Measurements from ENCODE around the gene QSOX1.

QSOX1 gene

GRCh38 chr1:180231936-180232335, 77.3 kb downstream of the QSOX1 start:
- Histone ChIP-seq H3K36me3 (ENCODE audit: insufficient read depth, low read length) (no peaks in the 10 kb centered on the region), H3K27ac (ENCODE audit: low read depth, low read length, poor library complexity, severe bottlenecking) (no peak overlapping the region), H3K79me2 (ENCODE audit: insufficient read depth, low read length) (no peaks in the 10 kb centered on the region), H3K9me3 (ENCODE audit: low read length) (no peaks in the 10 kb centered on the region), H2AFZ (ENCODE audit: low read length) (no peak overlapping the region), H3K27me3 (ENCODE audit: insufficient read depth, low read length) (peaks cover 9% of the 10 kb centered on the region; the same call in 1 of the 2 replicates), H3F3A (ENCODE audit: insufficient read depth, low read length) (no peaks in the 10 kb centered on the region; the same call in 1 of the 2 replicates), H3K4me3 (ENCODE audit: low read depth, low read length, poor library complexity, severe bottlenecking) (peak overlapping the region; percentile 73), H3K4me1 (ENCODE audit: insufficient read depth, low read length, severe bottlenecking) (peaks cover 23% of the 10 kb centered on the region), H3K9me2 (ENCODE audit: low read depth, low read length) (no peaks in the 10 kb centered on the region), H3K4me2 (ENCODE audit: low read length) (peak overlapping the region; percentile 94), H4K20me1 (ENCODE audit: insufficient read depth, low read length) (no peaks in the 10 kb centered on the region), H3K9ac (ENCODE audit: low read length) (no peak overlapping the region)
- no peak for TF ChIP-seq EZH2 (IDR thresholded peaks at IDR 0.05; ENCODE audit: borderline replicate concordance, low read length)
- TF ChIP-seq, protein P1, sequence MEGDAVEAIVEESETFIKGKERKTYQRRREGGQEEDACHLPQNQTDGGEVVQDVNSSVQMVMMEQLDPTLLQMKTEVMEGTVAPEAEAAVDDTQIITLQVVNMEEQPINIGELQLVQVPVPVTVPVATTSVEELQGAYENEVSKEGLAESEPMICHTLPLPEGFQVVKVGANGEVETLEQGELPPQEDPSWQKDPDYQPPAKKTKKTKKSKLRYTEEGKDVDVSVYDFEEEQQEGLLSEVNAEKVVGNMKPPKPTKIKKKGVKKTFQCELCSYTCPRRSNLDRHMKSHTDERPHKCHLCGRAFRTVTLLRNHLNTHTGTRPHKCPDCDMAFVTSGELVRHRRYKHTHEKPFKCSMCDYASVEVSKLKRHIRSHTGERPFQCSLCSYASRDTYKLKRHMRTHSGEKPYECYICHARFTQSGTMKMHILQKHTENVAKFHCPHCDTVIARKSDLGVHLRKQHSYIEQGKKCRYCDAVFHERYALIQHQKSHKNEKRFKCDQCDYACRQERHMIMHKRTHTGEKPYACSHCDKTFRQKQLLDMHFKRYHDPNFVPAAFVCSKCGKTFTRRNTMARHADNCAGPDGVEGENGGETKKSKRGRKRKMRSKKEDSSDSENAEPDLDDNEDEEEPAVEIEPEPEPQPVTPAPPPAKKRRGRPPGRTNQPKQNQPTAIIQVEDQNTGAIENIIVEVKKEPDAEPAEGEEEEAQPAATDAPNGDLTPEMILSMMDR (IDR thresholded peaks at IDR 0.05; ENCODE audit: low read length), result no peak

- Histone ChIP-seq H2AFZ (ENCODE audit: low read length) (no peak overlapping the region), H3K9me3 (ENCODE audit: low read length) (no peaks in the 10 kb centered on the region), H3K4me3 (ENCODE audit: low read depth, low read length, poor library complexity, severe bottlenecking) (no peak overlapping the region), H3K9ac (ENCODE audit: low read length) (no peak overlapping the region), H3F3A (ENCODE audit: insufficient read depth, low read length) (no peaks in the 10 kb centered on the region; the same call in 1 of the 2 replicates), H3K9me2 (ENCODE audit: low read depth, low read length) (no peaks in the 10 kb centered on the region), H3K79me2 (ENCODE audit: insufficient read depth, low read length) (no peaks in the 10 kb centered on the region), H3K36me3 (ENCODE audit: insufficient read depth, low read length) (no peaks in the 10 kb centered on the region), H4K20me1 (ENCODE audit: insufficient read depth, low read length) (no peaks in the 10 kb centered on the region), H3K4me1 (ENCODE audit: insufficient read depth, low read length, severe bottlenecking) (peaks cover 23% of the 10 kb centered on the region), H3K27me3 (ENCODE audit: insufficient read depth, low read length) (peaks cover 9% of the 10 kb centered on the region; the same call in 1 of the 2 replicates), H3K27ac (ENCODE audit: low read depth, low read length, poor library complexity, severe bottlenecking) (no peak overlapping the region), H3K4me2 (ENCODE audit: low read length) (no peak overlapping the region)
- TF ChIP-seq, protein P1 (IDR thresholded peaks at IDR 0.05; ENCODE audit: low read length), result no peak
- TF ChIP-seq EZH2 (IDR thresholded peaks at IDR 0.05; ENCODE audit: borderline replicate concordance, low read length), result no peak
Observed at GRCh38 chr1:180232521-180233043, 77.9 kb downstream of the QSOX1 start.

DNA sequence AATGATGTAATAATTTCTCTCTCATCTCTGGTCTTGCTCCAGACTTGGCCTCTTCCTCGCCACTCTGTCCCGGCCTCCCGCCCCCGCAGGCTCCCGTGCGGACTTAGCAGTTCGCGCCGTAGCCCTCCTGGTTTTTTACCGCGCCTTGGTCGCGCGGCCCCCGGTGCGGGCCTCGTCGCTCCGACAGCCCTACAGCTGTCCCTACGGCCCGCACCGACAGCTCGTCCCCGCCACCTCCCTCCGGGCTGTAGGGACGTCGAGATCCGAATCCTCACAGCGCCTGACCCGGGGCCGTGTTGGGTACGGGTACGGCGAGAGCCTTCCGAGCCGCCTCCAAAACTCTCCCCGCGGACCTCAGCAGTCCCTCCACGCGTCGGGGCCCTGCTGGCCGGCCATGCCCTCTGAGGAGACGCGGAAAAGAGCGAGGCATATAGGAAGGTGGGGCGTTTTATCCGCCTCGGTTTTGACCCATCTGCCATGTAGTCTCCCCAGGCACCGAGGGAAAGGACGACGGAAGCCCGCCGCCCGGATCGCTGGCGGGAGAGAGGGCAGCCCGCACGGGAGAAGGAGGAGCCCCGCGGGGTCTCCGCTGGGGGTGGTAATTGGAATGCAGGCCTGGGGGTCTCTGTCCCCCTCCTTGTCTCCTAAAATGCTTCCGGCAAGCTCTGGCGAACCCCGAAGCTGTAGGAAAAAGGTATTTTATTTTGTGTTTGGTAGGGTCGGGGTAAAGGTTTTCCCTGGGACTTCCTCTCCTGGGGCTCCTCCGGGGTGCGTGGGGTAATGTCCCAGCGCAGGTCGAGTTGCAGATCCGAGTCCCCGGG, 78.7 kb downstream of the QSOX1 start:
- Histone ChIP-seq H3K27me3 (ENCODE audit: insufficient read depth, low read length) (peaks cover 9% of the 10 kb centered on the region; the same call in 1 of the 2 replicates), H3K4me3 (ENCODE audit: low read depth, low read length, poor library complexity, severe bottlenecking) (no peak overlapping the region)

More for the DNA sequence above, 78.7 kb downstream of the QSOX1 start:
- Histone ChIP-seq H3K4me1 (ENCODE audit: insufficient read depth, low read length, severe bottlenecking) (peaks cover 23% of the 10 kb centered on the region), H4K20me1 (ENCODE audit: insufficient read depth, low read length) (no peaks in the 10 kb centered on the region), H2AFZ (ENCODE audit: low read length) (no peak overlapping the region), H3K9me3 (ENCODE audit: low read length) (no peaks in the 10 kb centered on the region), H3K4me2 (ENCODE audit: low read length) (no peak overlapping the region), H3F3A (ENCODE audit: insufficient read depth, low read length) (no peaks in the 10 kb centered on the region; the same call in 1 of the 2 replicates), H3K9me2 (ENCODE audit: low read depth, low read length) (no peaks in the 10 kb centered on the region), H3K36me3 (ENCODE audit: insufficient read depth, low read length) (no peaks in the 10 kb centered on the region), H3K79me2 (ENCODE audit: insufficient read depth, low read length) (no peaks in the 10 kb centered on the region), H3K27ac (ENCODE audit: low read depth, low read length, poor library complexity, severe bottlenecking) (no peak overlapping the region), H3K9ac (ENCODE audit: low read length) (no peak overlapping the region)
- TF ChIP-seq EZH2 (IDR thresholded peaks at IDR 0.05; ENCODE audit: borderline replicate concordance, low read length), result no peak
- TF ChIP-seq, protein P1 (IDR thresholded peaks at IDR 0.05; ENCODE audit: low read length), result no peak

Measured in OCI-LY1 (cell line).